ENCODE measurements around the gene GCH1.

GCH1 gene

GRCh38 chr14:54829486-54830224, 73.0 kb downstream of the GCH1 start:
- in situ Hi-C loops (cut with MboI; ENCODE audit: low sequenced_read_pairs): no loop called here

GRCh38 chr14:54828037-54828436, 74.6 kb downstream of the GCH1 start:
- in situ Hi-C loops (cut with MboI; ENCODE audit: low sequenced_read_pairs): no loop called here

GRCh38 chr14:54823757-54824549, 78.7 kb downstream of the GCH1 start:
- in situ Hi-C loops (cut with MboI; ENCODE audit: low sequenced_read_pairs): loop anchor here (25.0 kb wide), 1 partner anchor 262 kb away; the partner anchor contains the start of gene SAMD4A

- in situ Hi-C loops (cut with MboI; ENCODE audit: low sequenced_read_pairs): loop anchor here (25.0 kb wide), 1 partner anchor 260 kb away; the partner anchor contains the start of gene SAMD4A
Observed at GRCh38 chr14:54822685-54823084, 79.9 kb downstream of the GCH1 start.

GRCh38 chr14:54818201-54819133, 84.2 kb downstream of the GCH1 start:
- in situ Hi-C loops (cut with MboI; ENCODE audit: low sequenced_read_pairs): loop anchor here (25.0 kb wide), 1 partner anchor 256 kb away; the partner anchor contains the start of gene SAMD4A

GRCh38 chr14:54817506-54817905, 85.1 kb downstream of the GCH1 start:
- in situ Hi-C loops (cut with MboI; ENCODE audit: low sequenced_read_pairs): loop anchor here (25.0 kb wide), 1 partner anchor 255 kb away; the partner anchor contains the start of gene SAMD4A

- in situ Hi-C loops (cut with MboI; ENCODE audit: low sequenced_read_pairs): loop anchor here (25.0 kb wide), 1 partner anchor 254 kb away; the partner anchor contains the start of gene SAMD4A
Observed at GRCh38 chr14:54816450-54816849, 86.2 kb downstream of the GCH1 start.

- in situ Hi-C loops (cut with MboI; ENCODE audit: low sequenced_read_pairs): loop anchor here (25.0 kb wide), 1 partner anchor 253 kb away; the partner anchor contains the start of gene SAMD4A
Observed at GRCh38 chr14:54815515-54815914, 87.1 kb downstream of the GCH1 start.

GRCh38 chr14:54815016-54815415, 87.6 kb downstream of the GCH1 start:
- in situ Hi-C loops (cut with MboI; ENCODE audit: low sequenced_read_pairs): loop anchor here (25.0 kb wide), 1 partner anchor 253 kb away; the partner anchor contains the start of gene SAMD4A

GRCh38 chr14:54814076-54814475, 88.5 kb downstream of the GCH1 start:
- in situ Hi-C loops (cut with MboI; ENCODE audit: low sequenced_read_pairs): loop anchor here (25.0 kb wide), 1 partner anchor 252 kb away; the partner anchor contains the start of gene SAMD4A

GRCh38 chr14:54813081-54813480, 89.5 kb downstream of the GCH1 start:
- in situ Hi-C loops (cut with MboI; ENCODE audit: low sequenced_read_pairs): loop anchor here (25.0 kb wide), 1 partner anchor 251 kb away; the partner anchor contains the start of gene SAMD4A

- in situ Hi-C loops (cut with MboI; ENCODE audit: low sequenced_read_pairs): loop anchor here (25.0 kb wide), 1 partner anchor 250 kb away; the partner anchor contains the start of gene SAMD4A
Observed at GRCh38 chr14:54812617-54813016, 90.0 kb downstream of the GCH1 start.

GRCh38 chr14:54809767-54810166, 92.9 kb downstream of the GCH1 start:
- in situ Hi-C loops (cut with MboI; ENCODE audit: low sequenced_read_pairs): loop anchor here (25.0 kb wide), 1 partner anchor 247 kb away; the partner anchor contains the start of gene SAMD4A

- in situ Hi-C loops (cut with MboI; ENCODE audit: low sequenced_read_pairs): loop anchor here (25.0 kb wide), 1 partner anchor 246 kb away; the partner anchor contains the start of gene SAMD4A
Observed at GRCh38 chr14:54808326-54809161, 94.1 kb downstream of the GCH1 start.

- in situ Hi-C loops (cut with MboI; ENCODE audit: low sequenced_read_pairs): loop anchor here (25.0 kb wide), 1 partner anchor 246 kb away; the partner anchor contains the start of gene SAMD4A
Observed at GRCh38 chr14:54807881-54808280, 94.7 kb downstream of the GCH1 start.

GRCh38 chr14:54807428-54807827, 95.2 kb downstream of the GCH1 start:
- in situ Hi-C loops (cut with MboI; ENCODE audit: low sequenced_read_pairs): loop anchor here (25.0 kb wide), 1 partner anchor 245 kb away; the partner anchor contains the start of gene SAMD4A

GRCh38 chr14:54806616-54807015, 96.0 kb downstream of the GCH1 start:
- in situ Hi-C loops (cut with MboI; ENCODE audit: low sequenced_read_pairs): loop anchor here (25.0 kb wide), 1 partner anchor 244 kb away; the partner anchor contains the start of gene SAMD4A

- in situ Hi-C loops (cut with MboI; ENCODE audit: low sequenced_read_pairs): loop anchor here (25.0 kb wide), 1 partner anchor 243 kb away; the partner anchor contains the start of gene SAMD4A
Observed at GRCh38 chr14:54805445-54806322, 96.9 kb downstream of the GCH1 start.

Data from HL-60/S4 (cell line).